GM12891 (cell line): ENCODE measurements around the gene UNC5C.

Experiments used
- PAX5 ChIP-seq: IDR thresholded peaks from 2 replicates; pipeline ENCODE4 v1.6.1; 2011; ENCODE audit warnings: low read length, moderate library complexity, mild to moderate bottlenecking; ENCODE audit not compliant: insufficient read depth, severe bottlenecking
- POLR2A ChIP-seq: IDR thresholded peaks from 2 replicates; pipeline ENCODE4 v1.6.1; 2011; ENCODE audit warnings: low read depth, low read length, control low read depth
- POLR2AphosphoS5 ChIP-seq: IDR thresholded peaks from 2 replicates; pipeline ENCODE4 v1.6.1; 2011; ENCODE audit warnings: low read depth, low read length, control low read depth
- POU2F2 ChIP-seq: IDR thresholded peaks from 2 replicates; pipeline ENCODE4 v1.6.1; 2011; ENCODE audit warnings: low read depth, mild to moderate bottlenecking, control low read depth, low read length, moderate library complexity
- SPI1 ChIP-seq: IDR thresholded peaks from 2 replicates; pipeline ENCODE4 v1.6.1; 2011; ENCODE audit warnings: low read depth, low read length, control low read depth
- TAF1 ChIP-seq: IDR thresholded peaks from 2 replicates; pipeline ENCODE4 v1.6.1; 2011; ENCODE audit warnings: low read depth, low read length, control low read depth

DNA sequence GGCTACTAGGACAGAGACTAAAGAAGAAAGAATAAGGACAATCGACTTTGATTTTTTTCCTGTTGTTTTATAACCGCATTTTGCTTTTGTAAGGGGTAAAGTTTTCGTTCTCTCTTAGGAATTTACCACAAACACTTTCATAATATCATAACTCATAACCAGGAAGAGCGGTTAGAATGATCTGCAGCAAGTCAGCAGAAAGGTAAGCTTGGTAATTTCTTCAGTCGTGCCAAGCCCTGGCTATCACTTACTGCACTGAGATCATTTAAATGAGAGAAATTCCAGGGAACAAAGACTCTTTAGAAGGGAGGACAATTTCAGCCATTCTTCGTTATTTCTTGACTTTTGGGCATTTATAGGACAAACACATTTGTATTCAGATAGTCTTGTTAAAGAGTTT, 258.1 kb downstream of the UNC5C start:
- TF ChIP-seq TAF1: no peak
- TF ChIP-seq POLR2AphosphoS5: no peak
- no peak for TF ChIP-seq SPI1
- TF ChIP-seq POLR2A: no peak
- TF ChIP-seq PAX5: no peak
- no peak for TF ChIP-seq POU2F2
